ENCODE data around the gene ASB2. TPM values are rescaled to one million over a fixed set of nuclear protein-coding genes. Genes with fewer than 3 reads are reported as not detected.

ASB2 gene
- total and polyA plus RNA-seq, 2 of the 13 experiments (the other 11 are each of a cell fraction or from before 2014, with no cell fraction given) = 0.82 to 4.1 TPM

GRCh38 chr14:93978735-93979134, 2.4 kb upstream of the ASB2 start:
- Histone ChIP-seq H3K79me2 (ENCODE audit: insufficient read depth, low read length) (no peaks in the 10 kb centered on the region), H3K9me3 (ENCODE audit: low read length) (no peaks in the 10 kb centered on the region), H4K20me1 (ENCODE audit: insufficient read depth, low read length) (no peaks in the 10 kb centered on the region), H3K4me3 (replicated peaks in 1 of 3; ENCODE audit: insufficient read depth in 1 of 3, low read depth in 2 of 3, low read length in 3 of 3) (no peak overlapping the region), H3K4me2 (ENCODE audit: low read depth, low read length) (no peak overlapping the region), H2AFZ (ENCODE audit: low read length) (no peak overlapping the region), H3K4me1 (ENCODE audit: insufficient read depth, low read length) (peaks cover 51% of the 10 kb centered on the region), H3K27me3 (ENCODE audit: control insufficient read depth in 1 of 2, insufficient read depth in 2 of 2, low read length in 2 of 2) (peaks cover 8 to 48% of the 10 kb centered on the region in 2 experiments), H3K9ac (ENCODE audit: insufficient read depth, low read depth, low read length) (no peak overlapping the region), H3K36me3 (replicated peaks in 1 of 2; ENCODE audit: control insufficient read depth in 1 of 2, insufficient read depth in 2 of 2, low read length in 2 of 2) (no peaks in the 10 kb centered on the region), H3K27ac (ENCODE audit: extremely low read length, insufficient read depth, low read length) (no peak overlapping the region)
- POLR2A ChIA-PET = no interaction called here
- CTCF ChIA-PET (ENCODE audit: low intra/inter-chr PET ratio, low total read pairs) = no interaction called here
- no peak for ATAC-seq
- FAIRE-seq = no peak
- in situ Hi-C loops (cut with HindIII; ENCODE audit: extremely low pct_ligation_motif_present, low pct_unique_long_range_greater_than_20kb) = no loop called here
- intact Hi-C loops (cut with micrococcal nuclease; ENCODE audit: unreplicated experiment) = no loop called here
- BruUV-seq (replicated peaks) = no TSS peak
- no peak for TF ChIP-seq RERE (CRISPR knock-in tag; IDR thresholded peaks at IDR 0.05; ENCODE audit: low read depth)
- TF ChIP-seq ZFP41 (CRISPR knock-in tag; IDR thresholded peaks at IDR 0.05; ENCODE audit: borderline replicate concordance) = no peak
- DNase-seq (ENCODE audit: low spot score) = no peak
- 33% methylated on average over 3 of the region's 4 CpGs for WGBS (ENCODE audit: low lambda C conversion rate)
